LNCaP clone FGC (cell line): Measurements from ENCODE around the gene HLA-DQA2.

ENCODE experiments used
- DNase-seq: peaks from one replicate; pipeline ENCODE4 v3.0.0-alpha.2; 2011; ENCODE audit warnings: low read depth
- H3K4me3 ChIP-seq: 2 replicates; pipeline ENCODE4 v1.5.1; 2011; ENCODE audit warnings: mild to moderate bottlenecking, low read depth, low read length, control low read depth
- TF ChIP-seq, protein P1 (sequence below): IDR thresholded peaks from 2 replicates; pipeline ENCODE4 v1.5.1; 2012; ENCODE audit warnings: mild to moderate bottlenecking; ENCODE audit not compliant: control insufficient read depth, insufficient read depth; ENCODE audit errors: extremely low read depth

Gene HLA-DQA2

DNA sequence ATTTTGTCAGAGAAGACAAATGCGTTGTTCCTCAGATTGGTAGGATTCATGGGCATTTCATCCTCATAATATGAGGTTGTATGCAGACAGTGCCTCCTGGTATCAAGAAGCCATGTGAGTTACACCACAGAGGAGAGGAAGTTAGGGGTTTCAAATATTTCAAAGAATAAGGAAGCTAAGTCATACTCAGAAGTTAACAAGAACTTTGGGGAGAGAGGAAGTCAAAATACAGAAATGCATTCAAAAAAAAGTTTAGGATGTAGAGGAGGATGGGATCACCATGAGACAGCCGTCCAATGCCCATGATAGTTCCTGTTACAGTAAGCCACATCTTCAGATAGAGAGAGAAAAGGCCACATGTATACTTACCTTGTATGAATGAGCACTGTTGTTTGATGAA is 53.3 kb downstream of the HLA-DQA2 start:
- no peak overlapping the region for H3K4me3 ChIP-seq
- DNase-seq = no peak
- TF ChIP-seq, protein P1, sequence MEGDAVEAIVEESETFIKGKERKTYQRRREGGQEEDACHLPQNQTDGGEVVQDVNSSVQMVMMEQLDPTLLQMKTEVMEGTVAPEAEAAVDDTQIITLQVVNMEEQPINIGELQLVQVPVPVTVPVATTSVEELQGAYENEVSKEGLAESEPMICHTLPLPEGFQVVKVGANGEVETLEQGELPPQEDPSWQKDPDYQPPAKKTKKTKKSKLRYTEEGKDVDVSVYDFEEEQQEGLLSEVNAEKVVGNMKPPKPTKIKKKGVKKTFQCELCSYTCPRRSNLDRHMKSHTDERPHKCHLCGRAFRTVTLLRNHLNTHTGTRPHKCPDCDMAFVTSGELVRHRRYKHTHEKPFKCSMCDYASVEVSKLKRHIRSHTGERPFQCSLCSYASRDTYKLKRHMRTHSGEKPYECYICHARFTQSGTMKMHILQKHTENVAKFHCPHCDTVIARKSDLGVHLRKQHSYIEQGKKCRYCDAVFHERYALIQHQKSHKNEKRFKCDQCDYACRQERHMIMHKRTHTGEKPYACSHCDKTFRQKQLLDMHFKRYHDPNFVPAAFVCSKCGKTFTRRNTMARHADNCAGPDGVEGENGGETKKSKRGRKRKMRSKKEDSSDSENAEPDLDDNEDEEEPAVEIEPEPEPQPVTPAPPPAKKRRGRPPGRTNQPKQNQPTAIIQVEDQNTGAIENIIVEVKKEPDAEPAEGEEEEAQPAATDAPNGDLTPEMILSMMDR = no peak
